Liver (tissue), 9 donors: ENCODE results near the gene POPDC3. TPM values are rescaled to one million over a fixed set of nuclear protein-coding genes. Genes with fewer than 3 reads are reported as not detected.

ENCODE experiments used
- DNase-seq: peaks from one replicate; pipeline ENCODE4 v3.0.0-alpha.2; 2017; ENCODE audit warnings: low spot score
- H3K27ac ChIP-seq, 2 donors: one replicate each; pipeline ENCODE4 v1.7.0; 2013; ENCODE audit warnings: inconsistent platforms in 2 of 2, low read length in 2 of 2, control low read depth in 1 of 2, low read depth in 1 of 2, mild to moderate bottlenecking in 1 of 2
- H3K27me3 ChIP-seq, 4 donors: one replicate each; pipeline versions ENCODE4 v1.6.1 to v1.7.0; 2013; ENCODE audit warnings: low read length in 3 of 4, inconsistent platforms in 1 of 4, mild to moderate bottlenecking in 1 of 4, moderate library complexity in 1 of 4; ENCODE audit not compliant: control insufficient read depth in 4 of 4, insufficient read depth in 4 of 4
- H3K36me3 ChIP-seq, 4 donors: one replicate each; pipeline versions ENCODE4 v1.6.1 to v1.7.0; 2013; ENCODE audit warnings: low read length in 3 of 4, mild to moderate bottlenecking in 3 of 4, low read depth in 1 of 4, moderate library complexity in 1 of 4; ENCODE audit not compliant: control insufficient read depth in 4 of 4, insufficient read depth in 3 of 4
- H3K4me1 ChIP-seq, 4 donors: one replicate each; pipeline versions ENCODE4 v1.6.1 to v1.7.0; 2013; ENCODE audit warnings: low read length in 3 of 4, mild to moderate bottlenecking in 3 of 4, moderate library complexity in 1 of 4; ENCODE audit not compliant: control insufficient read depth in 4 of 4, insufficient read depth in 4 of 4
- H3K4me3 ChIP-seq, 3 donors: one replicate each; pipeline versions ENCODE4 v1.6.1 to v1.7.0; 2013; ENCODE audit warnings: low read length in 3 of 3, control low read depth in 1 of 3, low read depth in 1 of 3, mild to moderate bottlenecking in 1 of 3
- H3K9ac ChIP-seq, 2 donors: one replicate each; pipeline ENCODE4 v1.7.0; 2013; ENCODE audit warnings: low read length in 2 of 2, mild to moderate bottlenecking in 2 of 2, moderate library complexity in 2 of 2, control low read depth in 1 of 2, low read depth in 1 of 2
- H3K9me3 ChIP-seq, 4 donors: one replicate each; pipeline versions ENCODE4 v1.6.1 to v1.7.0; 2013; ENCODE audit warnings: low read length in 3 of 4; ENCODE audit not compliant: control insufficient read depth in 4 of 4
- CTCF ChIP-seq: fragments of 150-350 bp; IDR thresholded peaks from 2 replicates; pipeline ENCODE4 v1.5.1; 2017; ENCODE audit warnings: improper control_type of control experiment, low read depth, low read length; ENCODE audit not compliant: missing input control
- EGR1 ChIP-seq, 2 donors: IDR thresholded peaks; 2 replicates each; pipeline ENCODE4 v1.6.1; 2016 to 2018; ENCODE audit warnings: antibody characterized with exemption in 2 of 2, low read depth in 2 of 2
- FOXA1 ChIP-seq: IDR thresholded peaks from 2 replicates; pipeline ENCODE4 v1.6.1; 2016; ENCODE audit warnings: antibody characterized with exemption
- FOXA2 ChIP-seq: IDR thresholded peaks from 2 replicates; pipeline ENCODE4 v1.6.1; 2016; ENCODE audit warnings: antibody characterized with exemption
- GABPA ChIP-seq, 2 donors: IDR thresholded peaks in 1 of 2; conservative IDR thresholded peaks in 1 of 2; 2 replicates each; pipeline ENCODE4 v1.6.1; 2016; ENCODE audit warnings: antibody characterized with exemption in 2 of 2, mild to moderate bottlenecking in 1 of 2, moderate library complexity in 1 of 2
- HNF4G ChIP-seq: IDR thresholded peaks from 2 replicates; pipeline ENCODE4 v1.6.1; 2016; ENCODE audit warnings: antibody characterized with exemption
- MAX ChIP-seq: IDR thresholded peaks from 2 replicates; pipeline ENCODE4 v1.6.1; 2016; ENCODE audit warnings: antibody characterized with exemption
- RAD21 ChIP-seq, 2 donors: IDR thresholded peaks; 2 replicates each; pipeline ENCODE4 v1.6.1; 2016; ENCODE audit warnings: antibody characterized with exemption in 2 of 2, mild to moderate bottlenecking in 2 of 2
- REST ChIP-seq: IDR thresholded peaks from 2 replicates; pipeline ENCODE4 v1.6.1; 2016; ENCODE audit warnings: antibody characterized with exemption, mild to moderate bottlenecking
- RXRA ChIP-seq, 2 donors: IDR thresholded peaks; 2 replicates each; pipeline ENCODE4 v1.6.1; 2017 to 2018; ENCODE audit warnings: antibody characterized with exemption in 2 of 2, mild to moderate bottlenecking in 1 of 2
- SP1 ChIP-seq: IDR thresholded peaks from 2 replicates; pipeline ENCODE4 v1.6.1; 2018; ENCODE audit warnings: antibody characterized with exemption, mild to moderate bottlenecking
- YY1 ChIP-seq: IDR thresholded peaks from 2 replicates; pipeline ENCODE4 v1.6.1; 2016; ENCODE audit warnings: antibody characterized with exemption, mild to moderate bottlenecking
- ZBTB33 ChIP-seq: IDR thresholded peaks from 2 replicates; pipeline ENCODE4 v1.6.1; 2016; ENCODE audit warnings: antibody characterized with exemption
- WGBS: extraction: QIAGEN DNeasy Blood & Tissue Kit; methylation state at CpG from one replicate; pipeline ENCODE4 v1.1.7; 2013; 5-methylcytosine and 5-hydroxymethylcytosine counted together
- polyA plus RNA-seq, 2 donors: library from polyadenylated mRNA; stranded (reverse) in 1 of 2; unstranded in 1 of 2; fragments of 200-250 nt in 1 of 2; fragments of >200 nt in 1 of 2; fragmentation: Nextera tagmentation in 1 of 2; extraction: Ambion mirVana in 1 of 2; gene quantifications; one replicate each; pipeline versions ENCODE4 v1.2.1 to v1.2.3, GENCODE V29; 2013 to 2015
- total RNA-seq, 2 donors: library from RNA; depleted of rRNA; stranded (reverse); fragments of >200 nt; gene quantifications; one replicate each; pipeline ENCODE4 v1.2.3, GENCODE V29; 2014
- donor health status: healthy.
- donor health status: healthy.
- donor health status: healthy.
- donor health status: healthy.
- donor health status: healthy.

The POPDC3 gene
- total and polyA plus RNA-seq, 4 donors = not detected

GRCh38 chr6:105135056-105135455, 44.8 kb downstream of the POPDC3 start (continued):
- no peak for TF ChIP-seq REST
- TF ChIP-seq HNF4G = no peak
- TF ChIP-seq MAX = no peak
- no peak for TF ChIP-seq SP1

- WGBS = 66% methylated on average over 6 of the region's 6 CpGs
- no peak for DNase-seq
- Histone ChIP-seq H3K27me3 (no peaks in the 10 kb centered on the region), H3K27ac (no peak overlapping the region), H3K4me1 (no peaks in the 10 kb centered on the region), H3K36me3 (no peaks in the 10 kb centered on the region), H3K4me3 (no peak overlapping the region), H3K9me3 (no peaks in the 10 kb centered on the region), H3K9ac (no peak overlapping the region)
- TF ChIP-seq YY1 (no peak), MAX (no peak), CTCF (no peak), RXRA (IDR thresholded peaks at IDR 0.05) (no peak), FOXA2 (no peak), FOXA1 (no peak), RAD21 (IDR thresholded peaks at IDR 0.05) (no peak), ZBTB33 (no peak), SP1 (no peak)
Observed at GRCh38 chr6:105122717-105123116, 57.1 kb downstream of the POPDC3 start.

- WGBS = 74% methylated on average over 3 of the region's 3 CpGs
- TF ChIP-seq FOXA2 (no peak), GABPA (IDR thresholded peaks at IDR 0.05 in 1 of 2, conservative IDR thresholded peaks at IDR 0.05 in 1 of 2) (no peak), RAD21 (IDR thresholded peaks at IDR 0.05) (no peak), MAX (no peak), EGR1 (IDR thresholded peaks at IDR 0.05; ENCODE audit: low read depth in 2 of 2) (no peak), HNF4G (no peak)
- H3K36me3 ChIP-seq = no peaks in the 10 kb centered on the region
- no peaks in the 10 kb centered on the region for H3K27me3 ChIP-seq
- no peaks in the 10 kb centered on the region for H3K9me3 ChIP-seq
- no peaks in the 10 kb centered on the region for H3K4me1 ChIP-seq
- no peak overlapping the region for H3K9ac ChIP-seq
- DNase-seq = no peak
- H3K4me3 ChIP-seq = no peak overlapping the region
- no peak overlapping the region for H3K27ac ChIP-seq
Observed at GRCh38 chr6:105121981-105122380, 57.8 kb downstream of the POPDC3 start.
